ENCODE data around the gene REEP6. TPM values are rescaled to one million over a fixed set of nuclear protein-coding genes. Genes with fewer than 3 reads are reported as not detected.

REEP6 gene
- polyA plus RNA-seq, 3 donors, result 0.51 to 1.8 (median 0.81) TPM

GRCh38 chr19:1527650-1528309, 36.8 kb downstream of the REEP6 start:
- H3K36me3 ChIP-seq (replicated peaks in 1 of 2; ENCODE audit: control insufficient read depth in 1 of 2, insufficient read depth in 2 of 2, low read length in 2 of 2), result no peaks in the 10 kb centered on the region
- no peak overlapping the region for H3K4me3 Mint-ChIP-seq
- no peaks in the 10 kb centered on the region for H3K9me3 ChIP-seq (replicated peaks in 1 of 2; ENCODE audit: control insufficient read depth in 1 of 2, insufficient read depth in 1 of 2, low read length in 2 of 2)
- peaks cover 3% of the 10 kb centered on the region for H3K4me1 Mint-ChIP-seq
- H3K4me1 ChIP-seq (ENCODE audit: control insufficient read depth in 1 of 2, insufficient read depth in 2 of 2, low read length in 2 of 2), result no peaks in the 10 kb centered on the region
- peaks cover 5 to 21% of the 10 kb centered on the region in 2 donors for H3K27me3 ChIP-seq (ENCODE audit: control insufficient read depth in 2 of 2, insufficient read depth in 2 of 2, low read length in 2 of 2)
- H3K36me3 Mint-ChIP-seq, result peaks cover 0 to 3% of the 10 kb centered on the region in 2 donors
- peaks cover 23 to 43% (median 25%) of the 10 kb centered on the region in 3 donors for H3K27me3 Mint-ChIP-seq (ENCODE audit: low read depth in 3 of 3)
- 84% methylated on average over 26 of the region's 27 CpGs for WGBS (ENCODE audit: insufficient coverage)
- no peak overlapping the region for H3K4me2 ChIP-seq (replicated peaks; ENCODE audit: extremely low read depth, low read length, poor library complexity, severe bottlenecking)
- no peak overlapping the region for H3K4me3 ChIP-seq (replicated peaks in 1 of 3; ENCODE audit: low read depth in 2 of 3, low read length in 3 of 3)
- H3K9ac ChIP-seq (ENCODE audit: insufficient read depth, low read length, poor library complexity, severe bottlenecking), result no peak overlapping the region
- no peak overlapping the region for H3K27ac ChIP-seq (ENCODE audit: low read depth in 1 of 2, low read length in 2 of 2)
- H2AFZ ChIP-seq (ENCODE audit: insufficient read depth, low read depth, low read length, poor library complexity, severe bottlenecking), result no peak overlapping the region
- H3K79me2 ChIP-seq (ENCODE audit: insufficient read depth, low read length), result no peaks in the 10 kb centered on the region
- peaks cover 0 to 7% (median 5%) of the 10 kb centered on the region in 7 donors for H3K9me3 Mint-ChIP-seq
- intact Hi-C loops (cut with micrococcal nuclease), result no loop called here
- no peaks in the 10 kb centered on the region for H4K20me1 ChIP-seq (ENCODE audit: insufficient read depth, low read length)
- H3K27ac Mint-ChIP-seq, result no peak overlapping the region
- no peak for DNase-seq
- no peak for TF ChIP-seq CTCF (IDR thresholded peaks at IDR 0.05)

- H3K79me2 ChIP-seq (ENCODE audit: insufficient read depth, low read length), result no peaks in the 10 kb centered on the region
- Mint-ChIP-seq H3K27ac (no peak overlapping the region), H3K4me1 (peaks cover 3% of the 10 kb centered on the region), H3K27me3 (ENCODE audit: low read depth in 3 of 3) (peaks cover 16 to 35% (median 16%) of the 10 kb centered on the region in 3 donors), H3K36me3 (peaks cover 0 to 3% of the 10 kb centered on the region in 2 donors), H3K4me3 (no peak overlapping the region), H3K9me3 (peaks cover 0 to 7% (median 3%) of the 10 kb centered on the region in 7 donors)
- H3K4me3 ChIP-seq (replicated peaks in 1 of 3; ENCODE audit: low read depth in 2 of 3, low read length in 3 of 3), result no peak overlapping the region
- 86% methylated on average over 19 of the region's 23 CpGs for WGBS (ENCODE audit: insufficient coverage)
- H2AFZ ChIP-seq (ENCODE audit: insufficient read depth, low read depth, low read length, poor library complexity, severe bottlenecking), result no peak overlapping the region
- no peak overlapping the region for H3K9ac ChIP-seq (ENCODE audit: insufficient read depth, low read length, poor library complexity, severe bottlenecking)
- H3K27me3 ChIP-seq (ENCODE audit: control insufficient read depth in 2 of 2, insufficient read depth in 2 of 2, low read length in 2 of 2), result peaks cover 5 to 12% of the 10 kb centered on the region in 2 donors
- no peaks in the 10 kb centered on the region for H4K20me1 ChIP-seq (ENCODE audit: insufficient read depth, low read length)
- intact Hi-C loops (cut with micrococcal nuclease), result no loop called here
- DNase-seq, result no peak
- H3K4me2 ChIP-seq (replicated peaks; ENCODE audit: extremely low read depth, low read length, poor library complexity, severe bottlenecking), result no peak overlapping the region
- H3K4me1 ChIP-seq (ENCODE audit: control insufficient read depth in 1 of 2, insufficient read depth in 2 of 2, low read length in 2 of 2), result no peaks in the 10 kb centered on the region
- TF ChIP-seq CTCF (IDR thresholded peaks at IDR 0.05), result no peak
- H3K27ac ChIP-seq (ENCODE audit: low read depth in 1 of 2, low read length in 2 of 2), result no peak overlapping the region
- H3K36me3 ChIP-seq (replicated peaks in 1 of 2; ENCODE audit: control insufficient read depth in 1 of 2, insufficient read depth in 2 of 2, low read length in 2 of 2), result no peaks in the 10 kb centered on the region
- no peaks in the 10 kb centered on the region for H3K9me3 ChIP-seq (replicated peaks in 1 of 2; ENCODE audit: control insufficient read depth in 1 of 2, insufficient read depth in 1 of 2, low read length in 2 of 2)
Observed at GRCh38 chr19:1528596-1529429, 37.8 kb downstream of the REEP6 start.
